ENCODE results near the gene C1orf146.

GRCh38 chr1:92211166-92211565, 6.5 kb upstream of the C1orf146 start:
- TF ChIP-seq CTCF (IDR thresholded peaks at IDR 0.05) = no peak
- TF ChIP-seq EP300 (IDR thresholded peaks at IDR 0.05) = no peak
- TF ChIP-seq POLR2A (IDR thresholded peaks at IDR 0.05) = no peak

All from sigmoid colon (tissue), 4 donors.